PFSK-1 (cell line): ENCODE data around the gene GINS1.

Experiments
- FOXP2 ChIP-seq: optimal IDR thresholded peaks from 2 replicates; pipeline ENCODE3; 2011; ENCODE audit warnings: borderline replicate concordance, control low read depth, inconsistent platforms; ENCODE audit not compliant: insufficient read depth; ENCODE audit errors: extremely low read length, extremely low read depth
- POLR2AphosphoS5 ChIP-seq: IDR thresholded peaks from 2 replicates; pipeline ENCODE4 v1.6.1; 2012; ENCODE audit warnings: low read depth, mild to moderate bottlenecking, control low read depth, low read length, moderate library complexity
- SIN3A ChIP-seq: IDR thresholded peaks from 2 replicates; pipeline ENCODE4 v1.6.1; 2012; ENCODE audit warnings: mild to moderate bottlenecking, low read length, moderate library complexity, borderline replicate concordance; ENCODE audit not compliant: insufficient read depth
- TAF1 ChIP-seq: IDR thresholded peaks from 2 replicates; pipeline ENCODE4 v1.6.1; 2012; ENCODE audit warnings: low read length, control low read depth, borderline replicate concordance; ENCODE audit not compliant: insufficient read depth
- TF ChIP-seq, protein P1 (sequence below), 2 experiments: IDR thresholded peaks; 2 replicates each; pipeline versions ENCODE4 v1.6.1 to v1.8.0; 2011 to 2012; ENCODE audit warnings: low read depth in 2 of 2, low read length in 2 of 2, control low read depth in 1 of 2, inconsistent platforms in 1 of 2, mild to moderate bottlenecking in 1 of 2, moderate library complexity in 1 of 2; ENCODE audit not compliant: insufficient read depth in 1 of 2

The GINS1 gene

GRCh38 chr20:25397821-25398220 is 9.7 kb upstream of the GINS1 start:
- TF ChIP-seq POLR2AphosphoS5 (no peak), TAF1 (no peak), SIN3A (no peak), FOXP2 (no peak)
- TF ChIP-seq, protein P1, sequence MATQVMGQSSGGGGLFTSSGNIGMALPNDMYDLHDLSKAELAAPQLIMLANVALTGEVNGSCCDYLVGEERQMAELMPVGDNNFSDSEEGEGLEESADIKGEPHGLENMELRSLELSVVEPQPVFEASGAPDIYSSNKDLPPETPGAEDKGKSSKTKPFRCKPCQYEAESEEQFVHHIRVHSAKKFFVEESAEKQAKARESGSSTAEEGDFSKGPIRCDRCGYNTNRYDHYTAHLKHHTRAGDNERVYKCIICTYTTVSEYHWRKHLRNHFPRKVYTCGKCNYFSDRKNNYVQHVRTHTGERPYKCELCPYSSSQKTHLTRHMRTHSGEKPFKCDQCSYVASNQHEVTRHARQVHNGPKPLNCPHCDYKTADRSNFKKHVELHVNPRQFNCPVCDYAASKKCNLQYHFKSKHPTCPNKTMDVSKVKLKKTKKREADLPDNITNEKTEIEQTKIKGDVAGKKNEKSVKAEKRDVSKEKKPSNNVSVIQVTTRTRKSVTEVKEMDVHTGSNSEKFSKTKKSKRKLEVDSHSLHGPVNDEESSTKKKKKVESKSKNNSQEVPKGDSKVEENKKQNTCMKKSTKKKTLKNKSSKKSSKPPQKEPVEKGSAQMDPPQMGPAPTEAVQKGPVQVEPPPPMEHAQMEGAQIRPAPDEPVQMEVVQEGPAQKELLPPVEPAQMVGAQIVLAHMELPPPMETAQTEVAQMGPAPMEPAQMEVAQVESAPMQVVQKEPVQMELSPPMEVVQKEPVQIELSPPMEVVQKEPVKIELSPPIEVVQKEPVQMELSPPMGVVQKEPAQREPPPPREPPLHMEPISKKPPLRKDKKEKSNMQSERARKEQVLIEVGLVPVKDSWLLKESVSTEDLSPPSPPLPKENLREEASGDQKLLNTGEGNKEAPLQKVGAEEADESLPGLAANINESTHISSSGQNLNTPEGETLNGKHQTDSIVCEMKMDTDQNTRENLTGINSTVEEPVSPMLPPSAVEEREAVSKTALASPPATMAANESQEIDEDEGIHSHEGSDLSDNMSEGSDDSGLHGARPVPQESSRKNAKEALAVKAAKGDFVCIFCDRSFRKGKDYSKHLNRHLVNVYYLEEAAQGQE (IDR thresholded peaks at IDR 0.05; ENCODE audit: insufficient read depth in 1 of 2, low read depth in 2 of 2, low read length in 2 of 2) = no peak

- TF ChIP-seq TAF1 (no peak), SIN3A (no peak), POLR2AphosphoS5 (no peak), FOXP2 (no peak)
- TF ChIP-seq, protein P1 (IDR thresholded peaks at IDR 0.05; ENCODE audit: insufficient read depth in 1 of 2, low read depth in 2 of 2, low read length in 2 of 2) = no peak
These were observed 9.0 kb upstream of the GINS1 start for GRCh38 chr20:25398376-25399036.

DNA sequence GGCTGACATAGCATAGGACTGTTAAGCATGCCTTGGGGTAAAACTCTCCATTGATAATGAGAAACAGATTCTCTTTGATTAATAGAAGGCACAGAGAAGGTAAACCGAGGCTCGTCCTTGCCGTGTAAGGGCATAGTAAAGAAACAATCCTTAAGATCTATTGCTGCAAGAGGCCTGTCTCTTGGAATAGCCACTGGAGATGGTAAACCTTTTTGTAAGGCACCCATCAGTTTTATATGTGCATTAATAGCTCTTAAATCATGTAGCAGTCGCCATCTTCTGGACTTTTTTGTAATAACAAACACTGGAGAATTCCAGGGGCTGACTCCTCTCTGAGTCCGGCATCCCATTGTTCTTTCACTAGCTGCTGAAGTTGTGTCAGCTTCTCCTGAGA is 8.4 kb upstream of the GINS1 start:
- TF ChIP-seq SIN3A (no peak), TAF1 (no peak), FOXP2 (no peak), POLR2AphosphoS5 (no peak)
- TF ChIP-seq, protein P1 (IDR thresholded peaks at IDR 0.05; ENCODE audit: insufficient read depth in 1 of 2, low read depth in 2 of 2, low read length in 2 of 2) = no peak

- TF ChIP-seq FOXP2 (no peak), SIN3A (no peak), TAF1 (no peak), POLR2AphosphoS5 (no peak)
- TF ChIP-seq, protein P1 (IDR thresholded peaks at IDR 0.05; ENCODE audit: insufficient read depth in 1 of 2, low read depth in 2 of 2, low read length in 2 of 2) = no peak
These were observed 4.9 kb upstream of the GINS1 start for GRCh38 chr20:25402583-25402982.
